ENCODE measurements around the gene FGF19.

DNA sequence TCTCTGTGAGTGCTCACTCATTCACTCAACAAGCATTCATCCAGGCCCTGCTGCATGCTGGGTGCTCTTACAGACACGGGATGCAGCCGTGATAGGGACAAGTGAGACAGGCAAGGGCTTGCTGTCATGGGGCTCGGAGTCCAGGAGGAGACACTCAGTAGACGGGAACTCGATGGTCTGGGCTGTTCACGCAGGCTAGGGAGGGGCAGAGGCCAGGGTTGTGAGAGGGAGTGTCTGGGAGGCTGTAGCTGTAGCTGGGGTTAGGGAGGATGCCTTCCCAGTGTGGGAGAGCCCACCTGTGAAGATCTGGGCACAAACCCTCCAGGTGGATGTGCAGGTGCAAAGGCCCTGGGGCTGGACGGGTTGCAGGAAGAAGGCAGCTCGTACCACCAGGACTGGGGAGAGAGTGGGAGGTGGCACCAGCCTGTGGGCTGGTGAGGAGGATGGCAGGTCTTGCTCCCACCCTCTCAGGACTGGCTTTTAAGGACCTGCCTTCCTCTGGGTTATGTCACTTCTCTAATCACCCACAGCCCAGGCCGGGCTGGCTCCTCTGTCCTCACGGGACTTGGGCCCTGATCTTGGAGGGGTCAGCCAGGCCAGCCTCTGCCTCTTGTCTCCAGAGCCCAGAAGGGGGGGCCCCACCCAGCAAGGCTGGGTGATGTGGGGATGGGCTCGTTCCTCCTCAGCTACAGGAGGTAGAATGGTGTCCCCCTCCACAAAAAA, 47.2 kb upstream of the FGF19 start:
- TF ChIP-seq EZH2 (IDR thresholded peaks at IDR 0.05; ENCODE audit: low read length, unreplicated experiment): no peak
- TF ChIP-seq CTCF (conservative IDR thresholded peaks at IDR 0.05; ENCODE audit: low read depth, low read length): no peak
- TF ChIP-seq EZH2phosphoT487 (IDR thresholded peaks at IDR 0.05; ENCODE audit: borderline replicate concordance, low read length): no peak
